OCI-LY3 (cell line): ENCODE results near the gene IMMP2L.

Experiments used
- H2AFZ ChIP-seq: fragments of 200-600, 300-600 bp; shearing (Covaris generic); 2 replicates; pipeline ENCODE4 v1.6.0; 2014; ENCODE audit warnings: antibody characterized with exemption, low read depth, low read length
- H3K27ac ChIP-seq: fragments of 200-600, 300-600 bp; sonication (generic); 2 replicates; pipeline ENCODE4 v1.5.1; 2014; ENCODE audit warnings: mild to moderate bottlenecking, low read length, moderate library complexity, mixed read lengths
- H3K27me3 ChIP-seq: fragments of 200-600, 300-600 bp; sonication (generic); 2 replicates; pipeline ENCODE4 v1.6.1; 2014; ENCODE audit warnings: low read depth, low read length, mixed read lengths
- H3K36me3 ChIP-seq: fragments of 200-600, 300-600 bp; sonication (generic); replicated peaks from 2 replicates; pipeline ENCODE3; 2014; ENCODE audit warnings: low read depth, low read length, mixed read lengths
- H3K4me1 ChIP-seq: fragments of 300-600, 200-600 bp; sonication (generic); 2 replicates; pipeline ENCODE4 v1.6.1; 2014; ENCODE audit warnings: low read length, mixed read lengths
- H3K4me2 ChIP-seq: fragments of 200-600, 300-600 bp; sonication (generic); 2 replicates; pipeline ENCODE4 v1.6.1; 2014; ENCODE audit warnings: low read length, mixed read lengths
- H3K4me3 ChIP-seq: fragments of 300-600, 200-600 bp; sonication (generic); 2 replicates; pipeline ENCODE4 v1.5.1; 2014; ENCODE audit warnings: antibody characterized with exemption, mild to moderate bottlenecking, low read length, moderate library complexity
- H3K79me2 ChIP-seq: fragments of 300-600, 200-600 bp; shearing (Covaris generic); 2 replicates; pipeline ENCODE4 v1.6.1; 2014; ENCODE audit warnings: mild to moderate bottlenecking, low read length, mixed read lengths
- H3K9ac ChIP-seq: fragments of 300-600, 200-600 bp; shearing (Covaris generic); 2 replicates; pipeline ENCODE4 v1.6.0; 2014; ENCODE audit warnings: mild to moderate bottlenecking, low read length, moderate library complexity
- H3K9me3 ChIP-seq: fragments of 200-600, 300-600 bp; shearing (Covaris generic); 2 replicates; pipeline ENCODE4 v1.6.1; 2014; ENCODE audit warnings: low read length, mixed read lengths; ENCODE audit not compliant: insufficient read depth
- H4K20me1 ChIP-seq: fragments of 200-600, 300-600 bp; sonication (generic); 2 replicates; pipeline ENCODE4 v1.6.1; 2016; ENCODE audit warnings: low read length, mixed read lengths; ENCODE audit not compliant: insufficient read depth
- EZH2phosphoT487 ChIP-seq: fragments of 200-600 bp; shearing (Covaris generic); IDR thresholded peaks from 2 replicates; pipeline ENCODE4 v1.6.1; 2018; ENCODE audit warnings: antibody characterized with exemption, mixed run types, low read depth
- TF ChIP-seq, protein P1 (sequence below): fragments of 200-600, 300-600 bp; sonication (generic); IDR thresholded peaks from 2 replicates; pipeline ENCODE4 v1.5.1; 2014; ENCODE audit warnings: antibody characterized with exemption, low read length, low read depth

The IMMP2L gene

DNA sequence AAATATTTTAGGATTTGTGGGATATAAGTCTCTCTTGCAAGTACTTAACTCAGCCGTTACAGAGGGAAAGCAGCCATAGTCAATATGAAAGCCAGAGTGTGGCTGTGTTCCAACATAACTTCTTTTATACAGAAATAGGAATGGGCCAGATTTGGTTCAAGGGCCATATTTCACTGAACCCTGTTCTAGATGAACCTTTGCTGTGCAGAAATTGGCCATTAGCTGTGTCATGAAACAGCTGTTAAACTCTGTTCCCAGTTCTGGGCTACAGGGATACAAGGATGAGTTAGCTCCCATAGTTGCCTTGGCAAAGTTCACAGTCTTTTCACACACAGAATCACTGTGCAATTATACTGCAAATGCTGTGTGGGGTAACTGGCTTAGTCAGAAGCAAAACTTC lies 685.3 kb downstream of the IMMP2L start:
- TF ChIP-seq, protein P1, sequence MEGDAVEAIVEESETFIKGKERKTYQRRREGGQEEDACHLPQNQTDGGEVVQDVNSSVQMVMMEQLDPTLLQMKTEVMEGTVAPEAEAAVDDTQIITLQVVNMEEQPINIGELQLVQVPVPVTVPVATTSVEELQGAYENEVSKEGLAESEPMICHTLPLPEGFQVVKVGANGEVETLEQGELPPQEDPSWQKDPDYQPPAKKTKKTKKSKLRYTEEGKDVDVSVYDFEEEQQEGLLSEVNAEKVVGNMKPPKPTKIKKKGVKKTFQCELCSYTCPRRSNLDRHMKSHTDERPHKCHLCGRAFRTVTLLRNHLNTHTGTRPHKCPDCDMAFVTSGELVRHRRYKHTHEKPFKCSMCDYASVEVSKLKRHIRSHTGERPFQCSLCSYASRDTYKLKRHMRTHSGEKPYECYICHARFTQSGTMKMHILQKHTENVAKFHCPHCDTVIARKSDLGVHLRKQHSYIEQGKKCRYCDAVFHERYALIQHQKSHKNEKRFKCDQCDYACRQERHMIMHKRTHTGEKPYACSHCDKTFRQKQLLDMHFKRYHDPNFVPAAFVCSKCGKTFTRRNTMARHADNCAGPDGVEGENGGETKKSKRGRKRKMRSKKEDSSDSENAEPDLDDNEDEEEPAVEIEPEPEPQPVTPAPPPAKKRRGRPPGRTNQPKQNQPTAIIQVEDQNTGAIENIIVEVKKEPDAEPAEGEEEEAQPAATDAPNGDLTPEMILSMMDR = no peak
- TF ChIP-seq EZH2phosphoT487 = no peak
- no peaks in the 10 kb centered on the region for H3K4me1 ChIP-seq
- no peak overlapping the region for H3K4me2 ChIP-seq
- no peak overlapping the region for H3K4me3 ChIP-seq
- H3K27ac ChIP-seq = no peak overlapping the region
- H3K79me2 ChIP-seq = no peaks in the 10 kb centered on the region
- no peaks in the 10 kb centered on the region for H4K20me1 ChIP-seq
- no peak overlapping the region for H3K9ac ChIP-seq
- H3K27me3 ChIP-seq = no peaks in the 10 kb centered on the region
- no peaks in the 10 kb centered on the region for H3K36me3 ChIP-seq
- no peaks in the 10 kb centered on the region for H3K9me3 ChIP-seq
- H2AFZ ChIP-seq = no peak overlapping the region

DNA sequence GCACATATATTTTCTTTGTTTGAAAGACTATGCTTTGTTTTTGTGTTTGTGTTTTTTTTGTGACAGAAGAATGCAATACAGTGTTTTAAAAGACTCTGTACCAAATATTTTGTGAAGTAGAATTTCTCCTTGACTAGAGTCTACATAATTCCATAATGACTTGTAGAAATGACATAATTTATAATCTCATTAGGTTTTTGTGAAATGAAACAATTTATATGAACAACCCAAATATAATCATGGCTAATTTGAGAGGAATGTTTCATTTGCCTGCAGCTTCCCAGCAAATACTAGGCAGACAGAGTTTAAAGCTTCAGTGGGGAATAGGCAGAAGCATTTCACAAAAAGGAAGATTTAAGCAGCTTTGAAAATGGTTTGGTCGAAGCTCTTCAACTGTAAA lies 686.9 kb downstream of the IMMP2L start:
- Histone ChIP-seq H3K4me2 (no peak overlapping the region), H3K4me3 (no peak overlapping the region), H3K9ac (no peak overlapping the region), H4K20me1 (no peaks in the 10 kb centered on the region), H3K79me2 (no peaks in the 10 kb centered on the region), H3K36me3 (no peaks in the 10 kb centered on the region), H2AFZ (no peak overlapping the region), H3K9me3 (no peaks in the 10 kb centered on the region), H3K27me3 (no peaks in the 10 kb centered on the region), H3K4me1 (no peaks in the 10 kb centered on the region), H3K27ac (no peak overlapping the region)
- TF ChIP-seq EZH2phosphoT487 = no peak
- TF ChIP-seq, protein P1 = no peak

DNA sequence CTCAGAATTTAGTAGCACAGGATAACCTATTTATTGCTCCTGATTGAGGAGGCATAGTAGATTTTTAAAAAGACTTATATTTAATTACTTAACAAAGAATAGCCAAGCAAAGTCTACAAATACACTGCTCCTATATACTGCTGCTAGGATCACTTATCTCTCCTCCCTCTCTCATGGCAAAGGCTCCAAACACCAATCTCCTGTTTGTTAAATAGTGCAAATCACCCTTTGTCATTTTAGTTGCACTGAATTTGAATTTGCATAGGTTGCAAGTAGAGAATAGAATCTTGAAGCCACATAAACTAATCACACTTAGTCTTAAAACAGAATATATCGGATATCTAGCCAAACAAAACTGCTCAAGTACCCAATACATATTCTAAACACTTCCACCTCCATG lies 690.4 kb downstream of the IMMP2L start:
- Histone ChIP-seq H3K27me3 (no peaks in the 10 kb centered on the region), H3K27ac (no peak overlapping the region), H3K4me1 (no peaks in the 10 kb centered on the region), H4K20me1 (no peaks in the 10 kb centered on the region), H3K9ac (no peak overlapping the region), H3K9me3 (no peaks in the 10 kb centered on the region), H3K79me2 (no peaks in the 10 kb centered on the region), H3K4me3 (no peak overlapping the region), H2AFZ (no peak overlapping the region), H3K4me2 (no peak overlapping the region), H3K36me3 (no peaks in the 10 kb centered on the region)
- no peak for TF ChIP-seq EZH2phosphoT487
- TF ChIP-seq, protein P1 = no peak

DNA sequence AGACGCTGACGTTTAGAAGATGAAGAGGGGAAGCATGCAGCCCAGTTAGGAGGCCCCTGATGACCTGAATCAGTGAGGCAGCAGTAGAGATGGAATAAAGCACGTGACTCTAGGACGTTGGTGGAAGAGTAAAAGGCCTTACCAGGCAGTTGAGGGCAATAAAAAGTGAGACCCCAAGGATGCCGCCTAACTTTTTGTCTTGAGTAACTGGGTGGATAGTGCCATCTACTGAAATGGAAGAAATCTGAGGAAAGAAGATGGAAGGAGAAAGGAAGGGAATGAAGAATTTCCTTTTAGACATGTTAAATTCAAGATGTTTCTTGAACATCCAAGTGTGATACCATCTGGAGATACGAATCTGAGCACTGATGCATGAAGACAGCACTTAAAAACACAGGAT lies 691.4 kb downstream of the IMMP2L start:
- Histone ChIP-seq H4K20me1 (no peaks in the 10 kb centered on the region), H3K4me2 (no peak overlapping the region), H3K36me3 (no peaks in the 10 kb centered on the region), H3K9ac (no peak overlapping the region), H3K4me1 (no peaks in the 10 kb centered on the region), H3K79me2 (no peaks in the 10 kb centered on the region), H3K4me3 (no peak overlapping the region), H3K27ac (no peak overlapping the region), H3K27me3 (no peaks in the 10 kb centered on the region), H3K9me3 (no peaks in the 10 kb centered on the region), H2AFZ (no peak overlapping the region)
- TF ChIP-seq, protein P1 = no peak
- TF ChIP-seq EZH2phosphoT487 = no peak
